GM12872 (cell line): ENCODE results near the gene NR3C1.

Experiments used
- CTCF ChIP-seq: IDR thresholded peaks from 3 replicates; pipeline ENCODE4 v1.5.1; 2011; ENCODE audit warnings: low read depth, mild to moderate bottlenecking, low read length, moderate library complexity; ENCODE audit not compliant: insufficient read depth

NR3C1 gene

GRCh38 chr5:143442385-143442784 is 38.9 kb upstream of the NR3C1 start:
- no peak for TF ChIP-seq CTCF

- no peak for TF ChIP-seq CTCF
Measured at GRCh38 chr5:143440448-143441115, 37.1 kb upstream of the NR3C1 start.

- no peak for TF ChIP-seq CTCF
Measured at GRCh38 chr5:143437666-143438273, 34.3 kb upstream of the NR3C1 start.

GRCh38 chr5:143436871-143437270 is 33.4 kb upstream of the NR3C1 start:
- no peak for TF ChIP-seq CTCF

- no peak for TF ChIP-seq CTCF
Measured at GRCh38 chr5:143435210-143435657, 31.7 kb upstream of the NR3C1 start.

GRCh38 chr5:143434261-143435209 is 31.0 kb upstream of the NR3C1 start:
- no peak for TF ChIP-seq CTCF

GRCh38 chr5:143433670-143434069 is 30.2 kb upstream of the NR3C1 start:
- TF ChIP-seq CTCF, result no peak
